ENCODE results near the gene CCR7.

The CCR7 gene

GRCh38 chr17:40515011-40515410 is 50.3 kb downstream of the CCR7 start:
- intact Hi-C loops (cut with DNase I) = no loop called here

GRCh38 chr17:40514013-40514875 is 51.0 kb downstream of the CCR7 start:
- intact Hi-C loops (cut with DNase I) = no loop called here
- DNase-seq = no peak

More at GRCh38 chr17:40515011-40515410, 50.3 kb downstream of the CCR7 start:
- no peak for DNase-seq

- intact Hi-C loops (cut with DNase I) = no loop called here
- no peak for DNase-seq
Measured at GRCh38 chr17:40511667-40512220, 53.5 kb downstream of the CCR7 start.

GRCh38 chr17:40511136-40511535 is 54.1 kb downstream of the CCR7 start:
- intact Hi-C loops (cut with DNase I) = no loop called here
- no peak for DNase-seq

- intact Hi-C loops (cut with DNase I) = no loop called here
- no peak for DNase-seq
Measured at GRCh38 chr17:40510328-40510648, 55.0 kb downstream of the CCR7 start.

- intact Hi-C loops (cut with DNase I) = no loop called here
- no peak for DNase-seq
Measured at GRCh38 chr17:40509626-40510327, 55.5 kb downstream of the CCR7 start.

- no peak for DNase-seq
Measured at GRCh38 chr17:40506786-40507185, 58.5 kb downstream of the CCR7 start.

More at GRCh38 chr17:40506786-40507185, 58.5 kb downstream of the CCR7 start:
- intact Hi-C loops (cut with DNase I) = no loop called here

Data from head of caudate nucleus (tissue), 42 donors.